Measurements from ENCODE around the gene NKX2-1.

DNA sequence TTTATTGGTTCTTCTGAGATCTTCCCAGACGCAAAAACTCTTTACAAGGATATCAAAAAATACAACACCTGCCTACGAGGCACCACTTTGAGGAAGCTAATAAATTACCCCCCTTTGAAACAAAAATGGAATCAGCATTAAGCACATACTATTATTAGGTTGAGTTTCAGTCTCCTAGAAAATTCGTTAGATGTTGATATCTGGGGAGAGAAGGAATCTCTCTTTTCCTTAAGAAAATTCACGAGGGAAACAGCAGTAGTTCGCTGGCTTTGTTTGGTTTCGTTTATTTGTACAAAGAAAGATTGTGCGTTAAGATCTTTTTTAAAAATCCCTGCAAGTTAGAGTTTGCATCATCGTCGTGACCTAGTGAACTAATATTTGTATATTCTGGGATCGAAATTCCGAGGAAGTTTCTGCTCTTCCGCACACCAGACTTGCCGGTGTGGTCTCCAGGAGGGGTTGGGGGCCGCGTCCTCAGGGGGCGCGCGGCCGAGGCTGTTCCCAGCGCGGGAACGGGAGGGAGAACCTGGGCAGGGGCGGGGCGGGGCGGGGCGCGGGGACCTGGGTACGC is 12.1 kb downstream of the NKX2-1 start:
- TF ChIP-seq CTCF (conservative IDR thresholded peaks at IDR 0.05; ENCODE audit: low read length) (no peak), EZH2phosphoT487 (IDR thresholded peaks at IDR 0.05; ENCODE audit: borderline replicate concordance) (no peak)

Data from Loucy (cell line).